HepG2 (cell line): ENCODE results near the gene RHOXF2B.

Experiments
- NFE2L2 ChIP-seq: fragments of 150-350 bp; IDR thresholded peaks from 2 replicates; pipeline ENCODE4 v1.6.1; 2014; ENCODE audit warnings: low read length
- SIN3A ChIP-seq: IDR thresholded peaks from 2 replicates; pipeline ENCODE4 v1.6.1; 2011; ENCODE audit warnings: low read depth, mild to moderate bottlenecking, control low read depth, low read length, borderline replicate concordance
- TAF1 ChIP-seq: sonication (generic); formaldehyde crosslinking; IDR thresholded peaks from 2 replicates; pipeline ENCODE4 v1.4.0; 2020; ENCODE audit warnings: missing genetic modification reagents
- ZFAT ChIP-seq: sonication (generic); formaldehyde crosslinking; conservative IDR thresholded peaks from 2 replicates; pipeline ENCODE4 v1.8.1; 2023; ENCODE audit warnings: missing genetic modification reagents, inconsistent platforms
- ZNF343 ChIP-seq: sonication (generic); formaldehyde crosslinking; IDR thresholded peaks from 2 replicates; pipeline ENCODE4 v1.4.0; 2020; ENCODE audit warnings: mild to moderate bottlenecking, missing genetic modification reagents

GRCh38 chrX:120090208-120090607 lies 12.7 kb upstream of the RHOXF2B start:
- TF ChIP-seq ZNF343 (CRISPR knock-in tag) (no peak), SIN3A (no peak), NFE2L2 (no peak), TAF1 (CRISPR knock-in tag) (no peak), ZFAT (CRISPR knock-in tag) (no peak)
